ENCODE measurements around the gene FCRLA. TPM values are rescaled to one million over a fixed set of nuclear protein-coding genes. Genes with fewer than 3 reads are reported as not detected.
A peak's percentile ranks its signal among the peaks of the same experiment; 100 is the strongest.

Gene FCRLA
- total RNA-seq, 4 donors from 2014 or later, result not detected

GRCh38 chr1:161706113-161706481, 932 bp upstream of the FCRLA start:
- intact Hi-C loops (cut with DNase I; ENCODE audit: low total_unique reads) (no loop called here), in situ Hi-C loops (cut with MboI; ENCODE audit: low sequenced_read_pairs in 4 of 4) (no loop called here)
- no peak for DNase-seq
- H3K27me3 ChIP-seq, result no peaks in the 10 kb centered on the region
- no peaks in the 10 kb centered on the region for H3K4me1 ChIP-seq
- H3K4me3 ChIP-seq, result no peak overlapping the region
- TF ChIP-seq CTCF (IDR thresholded peaks at IDR 0.05 in 4 of 5, conservative IDR thresholded peaks at IDR 0.05 in 1 of 5) (no peak), POLR2A (IDR thresholded peaks at IDR 0.05) (no peak)
- H3K9me3 ChIP-seq, result no peaks in the 10 kb centered on the region
- ATAC-seq, result no peak
- peak overlapping the region in 2 of 4 donors; percentile 59 to 67 for H3K27ac ChIP-seq
- no peaks in the 10 kb centered on the region for H3K36me3 ChIP-seq

- ATAC-seq (no peak), DNase-seq (no peak)
- H3K36me3 ChIP-seq, result no peaks in the 10 kb centered on the region
- no peak for TF ChIP-seq POLR2A (IDR thresholded peaks at IDR 0.05)
- TF ChIP-seq CTCF (IDR thresholded peaks at IDR 0.05 in 4 of 5, conservative IDR thresholded peaks at IDR 0.05 in 1 of 5), result no peak
- no peaks in the 10 kb centered on the region for H3K9me3 ChIP-seq
- H3K4me1 ChIP-seq, result no peaks in the 10 kb centered on the region
- H3K27ac ChIP-seq, result peak overlapping the region in 1 of 4 donors; percentile 59
- no peak overlapping the region for H3K4me3 ChIP-seq
- H3K27me3 ChIP-seq, result no peaks in the 10 kb centered on the region
- in situ Hi-C loops (cut with MboI; ENCODE audit: low sequenced_read_pairs in 4 of 4), result no loop called here
- intact Hi-C loops (cut with DNase I; ENCODE audit: low total_unique reads), result no loop called here
Measured at GRCh38 chr1:161707503-161707902, 474 bp downstream of the FCRLA start.

GRCh38 chr1:161709373-161709772, 2.3 kb downstream of the FCRLA start:
- no peaks in the 10 kb centered on the region for H3K9me3 ChIP-seq
- H3K27ac ChIP-seq, result no peak overlapping the region
- DNase-seq (no peak), ATAC-seq (no peak)
- intact Hi-C loops (cut with DNase I; ENCODE audit: low total_unique reads) (no loop called here), in situ Hi-C loops (cut with MboI; ENCODE audit: low sequenced_read_pairs in 4 of 4) (no loop called here)
- no peak overlapping the region for H3K4me3 ChIP-seq
- H3K36me3 ChIP-seq, result no peaks in the 10 kb centered on the region
- no peaks in the 10 kb centered on the region for H3K4me1 ChIP-seq
- TF ChIP-seq CTCF (IDR thresholded peaks at IDR 0.05 in 4 of 5, conservative IDR thresholded peaks at IDR 0.05 in 1 of 5) (no peak), POLR2A (IDR thresholded peaks at IDR 0.05) (no peak)
- H3K27me3 ChIP-seq, result no peaks in the 10 kb centered on the region

- DNase-seq (no peak), ATAC-seq (no peak)
- TF ChIP-seq CTCF (IDR thresholded peaks at IDR 0.05 in 4 of 5, conservative IDR thresholded peaks at IDR 0.05 in 1 of 5) (no peak), POLR2A (IDR thresholded peaks at IDR 0.05) (no peak)
- H3K4me3 ChIP-seq, result no peak overlapping the region
- in situ Hi-C loops (cut with MboI; ENCODE audit: low sequenced_read_pairs in 4 of 4), result no loop called here
- H3K27ac ChIP-seq, result no peak overlapping the region
- intact Hi-C loops (cut with DNase I; ENCODE audit: low total_unique reads), result no loop called here
- no peaks in the 10 kb centered on the region for H3K27me3 ChIP-seq
- no peaks in the 10 kb centered on the region for H3K36me3 ChIP-seq
- H3K4me1 ChIP-seq, result no peaks in the 10 kb centered on the region
- H3K9me3 ChIP-seq, result no peaks in the 10 kb centered on the region
Measured at GRCh38 chr1:161710560-161710959, 3.5 kb downstream of the FCRLA start.

- in situ Hi-C loops (cut with MboI; ENCODE audit: low sequenced_read_pairs in 4 of 4), result no loop called here
- peaks cover 0 to 9% (median 6%) of the 10 kb centered on the region in 3 donors for H3K27me3 ChIP-seq
- H3K4me3 ChIP-seq, result no peak overlapping the region
- H3K27ac ChIP-seq, result no peak overlapping the region
- no peaks in the 10 kb centered on the region for H3K4me1 ChIP-seq
- TF ChIP-seq POLR2A (IDR thresholded peaks at IDR 0.05), result no peak
- TF ChIP-seq CTCF (IDR thresholded peaks at IDR 0.05 in 4 of 5, conservative IDR thresholded peaks at IDR 0.05 in 1 of 5), result no peak
- intact Hi-C loops (cut with DNase I; ENCODE audit: low total_unique reads), result no loop called here
- ATAC-seq (no peak), DNase-seq (no peak)
- no peaks in the 10 kb centered on the region for H3K36me3 ChIP-seq
- no peaks in the 10 kb centered on the region for H3K9me3 ChIP-seq
Measured at GRCh38 chr1:161718559-161719324, 11.7 kb downstream of the FCRLA start.
